ENCODE measurements around the gene WDR27.

The WDR27 gene

GRCh38 chr6:169587975-169588374 is 113.9 kb downstream of the WDR27 start:
- H3K27ac ChIP-seq (ENCODE audit: low read depth, low read length), result no peak overlapping the region
- H3K4me3 ChIP-seq (ENCODE audit: insufficient read depth, low read length, poor library complexity, severe bottlenecking), result no peak overlapping the region
- H2AFZ ChIP-seq (ENCODE audit: low read depth, low read length, severe bottlenecking), result no peak overlapping the region
- H3K9me2 ChIP-seq (replicated peaks; ENCODE audit: insufficient read depth, low read length), result no peaks in the 10 kb centered on the region
- H3K79me2 ChIP-seq (ENCODE audit: insufficient read depth, low read length), result no peaks in the 10 kb centered on the region
- no peak overlapping the region for H3K4me2 ChIP-seq (ENCODE audit: low read depth, low read length, poor library complexity, severe bottlenecking)
- no peaks in the 10 kb centered on the region for H3K9me3 ChIP-seq (ENCODE audit: insufficient read depth, low read length)
- H3K36me3 ChIP-seq (ENCODE audit: low read length), result no peaks in the 10 kb centered on the region
- no peaks in the 10 kb centered on the region for H4K20me1 ChIP-seq (ENCODE audit: low read depth, low read length)
- H3K9ac ChIP-seq (ENCODE audit: low read length), result no peak overlapping the region
- no peaks in the 10 kb centered on the region for H3F3A ChIP-seq (ENCODE audit: insufficient read depth)
- H3K27me3 ChIP-seq (ENCODE audit: low read length), result no peaks in the 10 kb centered on the region
- TF ChIP-seq CTCF (IDR thresholded peaks at IDR 0.05; ENCODE audit: insufficient read depth, low read length, poor library complexity, severe bottlenecking), result no peak

GRCh38 chr6:169583886-169584541 is 117.8 kb downstream of the WDR27 start:
- H3K4me3 ChIP-seq (ENCODE audit: insufficient read depth, low read length, poor library complexity, severe bottlenecking), result no peak overlapping the region
- H3K9me2 ChIP-seq (replicated peaks; ENCODE audit: insufficient read depth, low read length), result no peaks in the 10 kb centered on the region
- H3K79me2 ChIP-seq (ENCODE audit: insufficient read depth, low read length), result no peaks in the 10 kb centered on the region
- H4K20me1 ChIP-seq (ENCODE audit: low read depth, low read length), result no peaks in the 10 kb centered on the region
- no peaks in the 10 kb centered on the region for H3K9me3 ChIP-seq (ENCODE audit: insufficient read depth, low read length)
- no peak overlapping the region for H3K4me2 ChIP-seq (ENCODE audit: low read depth, low read length, poor library complexity, severe bottlenecking)
- H3K27me3 ChIP-seq (ENCODE audit: low read length), result no peaks in the 10 kb centered on the region
- no peak overlapping the region for H3K27ac ChIP-seq (ENCODE audit: low read depth, low read length)
- H2AFZ ChIP-seq (ENCODE audit: low read depth, low read length, severe bottlenecking), result no peak overlapping the region
- TF ChIP-seq CTCF (IDR thresholded peaks at IDR 0.05; ENCODE audit: insufficient read depth, low read length, poor library complexity, severe bottlenecking) (no peak), EZH2phosphoT487 (conservative IDR thresholded peaks at IDR 0.05; ENCODE audit: low read length) (no peak)
- H3F3A ChIP-seq (ENCODE audit: insufficient read depth), result no peaks in the 10 kb centered on the region
- H3K9ac ChIP-seq (ENCODE audit: low read length), result no peak overlapping the region
- H3K36me3 ChIP-seq (ENCODE audit: low read length), result no peaks in the 10 kb centered on the region

- H2AFZ ChIP-seq (ENCODE audit: low read depth, low read length, severe bottlenecking), result no peak overlapping the region
- H3K27me3 ChIP-seq (ENCODE audit: low read length), result no peaks in the 10 kb centered on the region
- no peak overlapping the region for H3K27ac ChIP-seq (ENCODE audit: low read depth, low read length)
- H3K36me3 ChIP-seq (ENCODE audit: low read length), result no peaks in the 10 kb centered on the region
- H3K4me3 ChIP-seq (ENCODE audit: insufficient read depth, low read length, poor library complexity, severe bottlenecking), result no peak overlapping the region
- H3K4me2 ChIP-seq (ENCODE audit: low read depth, low read length, poor library complexity, severe bottlenecking), result no peak overlapping the region
- H3K9me2 ChIP-seq (replicated peaks; ENCODE audit: insufficient read depth, low read length), result no peaks in the 10 kb centered on the region
- no peaks in the 10 kb centered on the region for H3F3A ChIP-seq (ENCODE audit: insufficient read depth)
- no peaks in the 10 kb centered on the region for H4K20me1 ChIP-seq (ENCODE audit: low read depth, low read length)
- no peaks in the 10 kb centered on the region for H3K79me2 ChIP-seq (ENCODE audit: insufficient read depth, low read length)
- H3K9ac ChIP-seq (ENCODE audit: low read length), result no peak overlapping the region
- TF ChIP-seq EZH2phosphoT487 (conservative IDR thresholded peaks at IDR 0.05; ENCODE audit: low read length), result no peak
- TF ChIP-seq CTCF (IDR thresholded peaks at IDR 0.05; ENCODE audit: insufficient read depth, low read length, poor library complexity, severe bottlenecking), result no peak
- H3K9me3 ChIP-seq (ENCODE audit: insufficient read depth, low read length), result no peaks in the 10 kb centered on the region
Observed at GRCh38 chr6:169579407-169580111, 122.3 kb downstream of the WDR27 start.
